GM23248 (cell line): Measurements from ENCODE around the gene SMIM8. TPM values are rescaled to one million over a fixed set of nuclear protein-coding genes. Genes with fewer than 3 reads are reported as not detected.
A peak's percentile ranks its signal among the peaks of the same experiment; 100 is the strongest.

Source experiments
- DNase-seq: peaks from one replicate; pipeline ENCODE4 v3.0.0-alpha.2; 2015
- H2AFZ ChIP-seq: fragments of 200-600 bp; sonication (generic); 2 replicates; pipeline ENCODE4 v1.6.1; 2016; ENCODE audit warnings: antibody characterized with exemption
- H3F3A ChIP-seq: fragments of 200-600 bp; sonication (generic); 2 replicates; pipeline ENCODE4 v1.6.1; 2016; ENCODE audit warnings: mild to moderate bottlenecking, antibody characterized with exemption, mixed run types; ENCODE audit not compliant: insufficient read depth
- H3K27ac ChIP-seq: fragments of 200-600 bp; sonication (generic); 2 replicates; pipeline ENCODE4 v1.5.1; 2016; ENCODE audit warnings: mild to moderate bottlenecking
- H3K27me3 ChIP-seq: fragments of 200-600 bp; sonication (generic); replicated peaks from 2 replicates; pipeline ENCODE4 v1.6.1; 2016; ENCODE audit warnings: mild to moderate bottlenecking; ENCODE audit not compliant: insufficient read depth
- H3K36me3 ChIP-seq: fragments of 200-600 bp; sonication (generic); 2 replicates; pipeline ENCODE4 v1.6.1; 2016; ENCODE audit warnings: low read depth, mild to moderate bottlenecking
- H3K4me1 ChIP-seq: fragments of 200-600 bp; sonication (generic); 2 replicates; pipeline ENCODE4 v1.6.1; 2016; ENCODE audit warnings: mild to moderate bottlenecking; ENCODE audit not compliant: insufficient read depth
- H3K4me2 ChIP-seq: fragments of 200-600 bp; sonication (generic); one replicate; pipeline ENCODE4 v1.6.1; 2016; ENCODE audit warnings: mild to moderate bottlenecking; ENCODE audit not compliant: unreplicated experiment
- H3K4me3 ChIP-seq: fragments of 200-600 bp; sonication (generic); 2 replicates; pipeline ENCODE4 v1.5.1; 2016; ENCODE audit warnings: mild to moderate bottlenecking
- H3K79me2 ChIP-seq: fragments of 200-600 bp; sonication (generic); 2 replicates; pipeline ENCODE4 v1.6.1; 2016; ENCODE audit warnings: mild to moderate bottlenecking; ENCODE audit not compliant: insufficient read depth
- H3K9ac ChIP-seq: fragments of 200-600 bp; sonication (generic); 2 replicates; pipeline ENCODE4 v1.6.1; 2016; ENCODE audit warnings: mild to moderate bottlenecking
- H3K9me2 ChIP-seq: fragments of 200-600 bp; sonication (generic); 2 replicates; pipeline ENCODE4 v1.6.1; 2016; ENCODE audit warnings: mixed run types, mild to moderate bottlenecking, moderate library complexity; ENCODE audit not compliant: insufficient read depth
- H3K9me3 ChIP-seq: fragments of 200-600 bp; sonication (generic); one replicate; pipeline ENCODE4 v1.6.1; 2017; ENCODE audit warnings: low read depth
- H4K20me1 ChIP-seq: fragments of 200-600 bp; sonication (generic); 2 replicates; pipeline ENCODE4 v1.6.0; 2016; ENCODE audit not compliant: insufficient read depth
- EZH2 ChIP-seq: fragments of 200-600 bp; sonication (generic); IDR thresholded peaks from 2 replicates; pipeline ENCODE4 v1.6.1; 2018; ENCODE audit warnings: antibody characterized with exemption, mild to moderate bottlenecking; ENCODE audit not compliant: insufficient read depth, poor library complexity, severe bottlenecking
- EZH2phosphoT487 ChIP-seq: fragments of 200-600 bp; sonication (generic); IDR thresholded peaks from 2 replicates; pipeline ENCODE4 v1.6.1; 2018; ENCODE audit warnings: antibody characterized with exemption, moderate library complexity, mild to moderate bottlenecking, low read depth; ENCODE audit not compliant: insufficient read depth
- WGBS, 2 experiments: methylation state at CpG; one replicate each; pipeline ENCODE4 v1.1.6; 2015 to 2017; ENCODE audit warnings: low lambda C conversion rate in 2 of 2, low coverage in 1 of 2; ENCODE audit errors: missing lambda C conversion rate in 2 of 2; 5-methylcytosine and 5-hydroxymethylcytosine counted together
- in situ Hi-C: fragments of 300-500 bp; cut with MboI; formaldehyde crosslinking; loops from 2 replicates; pipeline ENCODE4 v1.15.0; 2020
- polyA plus RNA-seq: library from polyadenylated mRNA; unstranded; fragments of >200 nt; fragmentation: Nextera tagmentation; extraction: Ambion mirVana; gene quantifications from 2 replicates; pipeline ENCODE4 v1.2.1, GENCODE V29; 2016
- total RNA-seq: library from RNA; depleted of rRNA; stranded (reverse); fragments of >200 nt; shearing (Covaris generic); gene quantifications from 2 replicates; pipeline ENCODE4 v1.2.3, GENCODE V29; 2014

SMIM8 gene
- total and polyA plus RNA-seq, 2 experiments from 2014 or later = 2.4 to 8.7 TPM

DNA sequence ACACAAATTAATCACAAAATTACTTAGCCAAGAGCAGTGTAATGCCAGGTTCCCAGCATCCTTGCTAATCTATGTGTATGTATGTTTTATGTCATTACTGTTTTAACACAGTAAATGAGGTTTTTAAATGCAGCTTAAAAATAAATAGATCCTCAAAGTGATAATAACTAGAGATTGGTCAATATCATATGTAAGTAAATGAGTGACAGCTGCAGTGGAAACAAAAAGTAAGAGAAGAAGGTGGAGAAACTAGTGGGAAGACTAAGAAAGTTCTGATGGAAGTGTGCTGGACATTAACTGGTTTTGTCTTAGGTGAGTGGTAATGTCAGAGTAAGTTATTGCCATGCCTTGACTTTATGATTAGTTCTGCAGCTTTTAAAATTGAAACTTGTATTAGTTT, 8.6 kb downstream of the SMIM8 start:
- Histone ChIP-seq H3K4me2 (no peak overlapping the region), H3K4me3 (no peak overlapping the region), H2AFZ (no peak overlapping the region), H3K79me2 (peaks cover 8% of the 10 kb centered on the region; the same call in 1 of the 2 replicates), H3K9me3 (no peaks in the 10 kb centered on the region), H3K36me3 (no peaks in the 10 kb centered on the region), H3F3A (0 out of 2 replicates have a peak, but pooled peaks cover 8% of the 10 kb centered on the region), H3K9ac (no peak overlapping the region), H3K4me1 (peaks cover 23% of the 10 kb centered on the region), H4K20me1 (0 out of 2 replicates have a peak, but pooled peaks cover 3% of the 10 kb centered on the region), H3K27me3 (no peaks in the 10 kb centered on the region), H3K27ac (no peak overlapping the region), H3K9me2 (no peaks in the 10 kb centered on the region)
- TF ChIP-seq EZH2phosphoT487 = no peak
- no peak for TF ChIP-seq EZH2
- in situ Hi-C loops = no loop called here
- DNase-seq = no peak

DNA sequence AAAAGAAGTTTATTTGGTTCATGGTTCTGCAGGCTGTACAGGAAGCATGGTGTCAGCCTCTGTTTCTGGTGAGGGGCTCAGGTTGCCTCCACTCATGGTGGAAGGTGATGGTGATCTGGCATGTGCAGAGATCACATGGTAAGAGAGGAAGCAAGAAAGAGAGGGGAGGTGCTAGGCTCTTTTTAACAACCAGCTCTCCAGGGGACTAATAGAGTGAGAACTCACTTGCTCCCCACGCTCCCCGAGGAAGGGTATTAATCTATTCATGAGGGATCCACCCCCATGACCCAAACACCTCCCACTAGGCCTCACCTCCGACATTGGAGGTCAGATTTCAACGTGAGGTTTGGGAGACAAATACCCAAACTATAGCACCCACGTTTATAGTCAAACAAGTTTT, 10.6 kb downstream of the SMIM8 start:
- Histone ChIP-seq H3K4me1 (peaks cover 23% of the 10 kb centered on the region), H3K9me3 (no peaks in the 10 kb centered on the region), H3K9ac (no peak overlapping the region), H3K79me2 (peaks cover 8% of the 10 kb centered on the region; the same call in 1 of the 2 replicates), H3K27me3 (no peaks in the 10 kb centered on the region), H3K9me2 (no peaks in the 10 kb centered on the region), H3K36me3 (no peaks in the 10 kb centered on the region), H3K27ac (peak overlapping the region; percentile 60; the same call in 1 of the 2 replicates), H4K20me1 (0 out of 2 replicates have a peak, but pooled peaks cover 3% of the 10 kb centered on the region), H3F3A (0 out of 2 replicates have a peak, but pooled peaks cover 8% of the 10 kb centered on the region), H3K4me3 (no peak overlapping the region), H3K4me2 (peak overlapping the region; percentile 48), H2AFZ (no peak overlapping the region)
- in situ Hi-C loops = no loop called here
- TF ChIP-seq EZH2 (no peak), EZH2phosphoT487 (no peak)
- DNase-seq = no peak
- 65 to 69% methylated on average over 5 of the region's 5 CpGs for WGBS, 2 experiments

GRCh38 chr6:87333591-87334181, 11.3 kb downstream of the SMIM8 start:
- H3K4me1 ChIP-seq = peaks cover 23% of the 10 kb centered on the region
- WGBS, 2 experiments = 42 to 54% methylated on average over 3 of the region's 3 CpGs
- no peak overlapping the region; the same call in 1 of the 2 replicates for H2AFZ ChIP-seq
- H3K4me3 ChIP-seq = no peak overlapping the region
- no peaks in the 10 kb centered on the region for H3K9me3 ChIP-seq
- H3K4me2 ChIP-seq = peak overlapping the region; percentile 48
- no peaks in the 10 kb centered on the region for H3K36me3 ChIP-seq
- no peaks in the 10 kb centered on the region for H3K27me3 ChIP-seq
- peak; percentile 72 for DNase-seq
- H3K9me2 ChIP-seq = no peaks in the 10 kb centered on the region
- 0 out of 2 replicates have a peak, but pooled peaks cover 8% of the 10 kb centered on the region for H3F3A ChIP-seq
- peaks cover 8% of the 10 kb centered on the region; the same call in 1 of the 2 replicates for H3K79me2 ChIP-seq
- H3K27ac ChIP-seq = peak overlapping the region; percentile 60
- in situ Hi-C loops = no loop called here
- TF ChIP-seq EZH2phosphoT487 (no peak), EZH2 (no peak)
- 0 out of 2 replicates have a peak, but pooled peaks cover 3% of the 10 kb centered on the region for H4K20me1 ChIP-seq
- peak overlapping the region; percentile 33; the same call in 1 of the 2 replicates for H3K9ac ChIP-seq

DNA sequence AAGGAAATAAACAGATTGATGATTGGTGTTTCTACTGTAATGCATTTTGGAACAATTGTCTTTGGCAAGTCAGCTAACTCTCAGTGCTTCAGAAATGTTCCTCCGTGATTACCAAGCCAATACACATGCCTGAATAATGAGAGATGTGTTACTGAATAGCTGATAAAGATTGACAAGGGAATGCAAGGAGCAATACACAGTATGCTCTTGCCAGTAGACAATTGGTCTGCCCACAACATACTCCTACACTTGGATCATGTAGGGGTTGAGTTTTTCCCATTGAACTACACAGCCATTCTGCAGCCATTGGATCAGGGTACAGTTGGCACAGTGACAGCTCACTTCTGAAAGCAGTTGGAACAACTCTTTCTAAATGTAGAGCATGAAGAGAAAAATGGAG, 12.3 kb downstream of the SMIM8 start:
- DNase-seq = peak; percentile 72
- H3K27ac ChIP-seq = peak overlapping the region; percentile 60
- in situ Hi-C loops = no loop called here
- peaks cover 23% of the 10 kb centered on the region for H3K4me1 ChIP-seq
- no peak for TF ChIP-seq EZH2
- TF ChIP-seq EZH2phosphoT487 = no peak
- no peak overlapping the region for H3K4me3 ChIP-seq
- H3K4me2 ChIP-seq = peak overlapping the region; percentile 48
- H3F3A ChIP-seq = 0 out of 2 replicates have a peak, but pooled peaks cover 8% of the 10 kb centered on the region
- no peaks in the 10 kb centered on the region for H3K9me3 ChIP-seq
- no peaks in the 10 kb centered on the region for H3K9me2 ChIP-seq
- 17 to 19% methylated on average over 1 of the region's 1 CpG for WGBS, 2 experiments
- H3K27me3 ChIP-seq = no peaks in the 10 kb centered on the region
- peaks cover 4% of the 10 kb centered on the region; the same call in 1 of the 2 replicates for H3K79me2 ChIP-seq
- no peak overlapping the region for H2AFZ ChIP-seq
- H3K9ac ChIP-seq = peak overlapping the region; percentile 33; the same call in 1 of the 2 replicates
- H3K36me3 ChIP-seq = no peaks in the 10 kb centered on the region
- H4K20me1 ChIP-seq = 0 out of 2 replicates have a peak, but pooled peaks cover 3% of the 10 kb centered on the region
